Fibroblast of the conjunctiva (primary cell): ENCODE measurements around the gene TBL1XR1.

Experiments
- DNase-seq: peaks from one replicate; pipeline ENCODE4 v3.0.0-alpha.2; 2010; ENCODE audit warnings: low read depth

The TBL1XR1 gene

GRCh38 chr3:177107461-177108239 lies 89.6 kb downstream of the TBL1XR1 start:
- DNase-seq = no peak

GRCh38 chr3:177106594-177106993 lies 90.7 kb downstream of the TBL1XR1 start:
- no peak for DNase-seq

GRCh38 chr3:177106184-177106583 lies 91.1 kb downstream of the TBL1XR1 start:
- no peak for DNase-seq

- no peak for DNase-seq
Observed at GRCh38 chr3:177105623-177106022, 91.7 kb downstream of the TBL1XR1 start.

GRCh38 chr3:177104299-177104992 lies 92.8 kb downstream of the TBL1XR1 start:
- no peak for DNase-seq

GRCh38 chr3:177102553-177102952 lies 94.7 kb downstream of the TBL1XR1 start:
- no peak for DNase-seq

- no peak for DNase-seq
Observed at GRCh38 chr3:177098551-177098950, 98.7 kb downstream of the TBL1XR1 start.

- no peak for DNase-seq
Observed at GRCh38 chr3:177096615-177097014, 100.7 kb downstream of the TBL1XR1 start.

GRCh38 chr3:177093966-177094365 lies 103.3 kb downstream of the TBL1XR1 start:
- DNase-seq = no peak

GRCh38 chr3:177089901-177090300 lies 107.4 kb downstream of the TBL1XR1 start:
- DNase-seq = no peak

- no peak for DNase-seq
Observed at GRCh38 chr3:177089110-177089509, 108.2 kb downstream of the TBL1XR1 start.

- no peak for DNase-seq
Observed at GRCh38 chr3:177085794-177086193, 111.5 kb downstream of the TBL1XR1 start.

- no peak for DNase-seq
Observed at GRCh38 chr3:177084616-177085015, 112.7 kb downstream of the TBL1XR1 start.

GRCh38 chr3:177080122-177080521 lies 117.2 kb downstream of the TBL1XR1 start:
- DNase-seq = no peak

GRCh38 chr3:177079684-177080083 lies 117.6 kb downstream of the TBL1XR1 start:
- no peak for DNase-seq

GRCh38 chr3:177071496-177072156 lies 125.7 kb downstream of the TBL1XR1 start:
- no peak for DNase-seq

- DNase-seq = no peak
Observed at GRCh38 chr3:177069514-177070329, 127.6 kb downstream of the TBL1XR1 start.

- DNase-seq = no peak
Observed at GRCh38 chr3:177068967-177069366, 128.3 kb downstream of the TBL1XR1 start.

- DNase-seq = no peak
Observed at GRCh38 chr3:177066068-177066467, 131.2 kb downstream of the TBL1XR1 start.

GRCh38 chr3:177065285-177066033 lies 131.8 kb downstream of the TBL1XR1 start:
- no peak for DNase-seq

- DNase-seq = no peak
Observed at GRCh38 chr3:177062052-177062732, 135.1 kb downstream of the TBL1XR1 start.
